Panc1 (cell line): Measurements from ENCODE around the gene IGFBP3. TPM values are rescaled to one million over a fixed set of nuclear protein-coding genes. Genes with fewer than 3 reads are reported as not detected.

Source experiments
- ATAC-seq: fragments of 200-7000 bp; cut with Tn5 transposase; 2 replicates; pipeline ENCODE4 v1.9.1; 2020; ENCODE audit warnings: mild to moderate bottlenecking, moderate library complexity
- BruUV-seq: library from RNA; stranded (reverse); fragments of 400-500 nt; replicated peaks from 2 replicates; lab custom pipeline; 2021; lab: Mats Ljungman, UMichigan
- CTCF ChIA-PET: fragments of 300-600 bp; sonication (Branson Sonifier 250); formaldehyde crosslinking; loops from one replicate; lab custom pipeline; 2022; ENCODE audit warnings: antibody characterized with exemption; lab: Charles Lee
- POLR2A ChIA-PET: fragments of 300-600 bp; sonication (Branson Sonifier 250); formaldehyde crosslinking; loops from one replicate; lab custom pipeline; 2022; ENCODE audit warnings: antibody characterized with exemption; lab: Charles Lee
- DNase-seq: peaks from one replicate; pipeline ENCODE4 v3.0.0-alpha.2; 2010; ENCODE audit warnings: low read depth, low spot score
- H3K27ac ChIP-seq: 2 replicates; pipeline ENCODE4 v1.5.1; 2011; ENCODE audit warnings: mild to moderate bottlenecking, low read length, inconsistent platforms
- H3K27me3 ChIP-seq: fragments of 200-500 bp; sonication (Bioruptor generic); 2 replicates; pipeline ENCODE4 v1.6.0; 2014; ENCODE audit warnings: low read length, inconsistent platforms; ENCODE audit not compliant: control insufficient read depth, insufficient read depth
- H3K36me3 ChIP-seq: fragments of 200-500 bp; sonication (Bioruptor generic); 2 replicates; pipeline ENCODE4 v1.5.1; 2014; ENCODE audit warnings: inconsistent platforms, mild to moderate bottlenecking, low read length, moderate library complexity; ENCODE audit not compliant: control insufficient read depth, insufficient read depth
- H3K4me1 ChIP-seq: 2 replicates; pipeline ENCODE4 v1.5.1; 2011; ENCODE audit warnings: inconsistent platforms, mild to moderate bottlenecking, low read length, moderate library complexity; ENCODE audit not compliant: control insufficient read depth, insufficient read depth
- H3K4me3 ChIP-seq, 2 experiments: 2 replicates each; pipeline ENCODE4 v1.5.1; 2011 to 2012; ENCODE audit warnings: low read depth in 2 of 2, low read length in 2 of 2, mild to moderate bottlenecking in 2 of 2, inconsistent platforms in 1 of 2, moderate library complexity in 1 of 2
- H3K9me3 ChIP-seq: fragments of 200-500 bp; sonication (Bioruptor generic); 2 replicates; pipeline ENCODE4 v1.5.1; 2014; ENCODE audit warnings: low read depth, mild to moderate bottlenecking, inconsistent platforms, low read length, moderate library complexity; ENCODE audit not compliant: control insufficient read depth, insufficient read depth
- CTCF ChIP-seq: fragments of 450-650 bp; IDR thresholded peaks from 2 replicates; pipeline ENCODE4 v1.5.1; 2017; ENCODE audit warnings: mild to moderate bottlenecking
- POLR2AphosphoS5 ChIP-seq: IDR thresholded peaks from 2 replicates; pipeline ENCODE4 v1.6.1; 2012; ENCODE audit warnings: mild to moderate bottlenecking, low read depth, low read length, moderate library complexity
- REST ChIP-seq, 2 experiments: IDR thresholded peaks; 2 replicates each; pipeline ENCODE4 v1.6.1; 2011 to 2012; ENCODE audit warnings: low read depth in 2 of 2, control low read depth in 1 of 2, low read length in 1 of 2, mild to moderate bottlenecking in 1 of 2, moderate library complexity in 1 of 2; ENCODE audit not compliant: insufficient read depth in 1 of 2
- SIN3A ChIP-seq: IDR thresholded peaks from 2 replicates; pipeline ENCODE4 v1.6.1; 2012; ENCODE audit warnings: low read depth, mild to moderate bottlenecking, low read length, moderate library complexity, borderline replicate concordance; ENCODE audit not compliant: insufficient read depth
- TCF7L2 ChIP-seq: IDR thresholded peaks from 2 replicates; pipeline ENCODE4 v1.6.1; 2011; ENCODE audit warnings: mild to moderate bottlenecking, low read depth, low read length, inconsistent platforms
- in situ Hi-C: cut with HindIII; loops from 2 replicates; pipeline ENCODE4 v1.10.0; 2016; ENCODE audit warnings: low sequenced_read_pairs, low pct_unique_long_range_greater_than_20kb
- intact Hi-C: fragments of 100-400 bp; cut with micrococcal nuclease; formaldehyde crosslinking; loops from one replicate; pipeline ENCODE4 v1.10.0; 2022; ENCODE audit not compliant: unreplicated experiment
- total RNA-seq: library from RNA; stranded (reverse); gene quantifications from one replicate; pipeline ENCODE4 v1.2.1, GENCODE V29; 2021; ENCODE audit not compliant: unreplicated experiment

The IGFBP3 gene
- total RNA-seq, 1 experiment from 2014 or later: 6.0 TPM

- peaks cover 8% of the 10 kb centered on the region; the same call in 1 of the 2 replicates for H3K4me1 ChIP-seq
- no TSS peak for BruUV-seq
- no peaks in the 10 kb centered on the region for H3K27me3 ChIP-seq
- ChIA-PET POLR2A (no interaction called here), CTCF (no interaction called here)
- intact Hi-C loops (loop anchor here (10.0 kb wide), 1 partner anchor 567 kb away; no protein-coding TSS in a partner anchor), in situ Hi-C loops (no loop called here)
- no peak overlapping the region for H3K4me3 ChIP-seq
- H3K9me3 ChIP-seq: no peaks in the 10 kb centered on the region
- DNase-seq (no peak), ATAC-seq (no peak)
- H3K36me3 ChIP-seq: no peaks in the 10 kb centered on the region
- H3K27ac ChIP-seq: no peak overlapping the region
- TF ChIP-seq POLR2AphosphoS5 (no peak), TCF7L2 (no peak), REST (IDR thresholded peaks at IDR 0.05; ENCODE audit: insufficient read depth in 1 of 2, low read depth in 2 of 2, low read length in 1 of 2) (no peak), CTCF (no peak), SIN3A (no peak)
These were observed 6.6 kb upstream of the IGFBP3 start for GRCh38 chr7:45927721-45928120.

- no peak overlapping the region for H3K4me3 ChIP-seq
- BruUV-seq: no TSS peak
- no peak for TF ChIP-seq CTCF
- no peak for TF ChIP-seq TCF7L2
- no peak for TF ChIP-seq SIN3A
- TF ChIP-seq POLR2AphosphoS5: no peak
- TF ChIP-seq REST (IDR thresholded peaks at IDR 0.05; ENCODE audit: insufficient read depth in 1 of 2, low read depth in 2 of 2, low read length in 1 of 2): no peak
- peaks cover 6% of the 10 kb centered on the region for H3K27me3 ChIP-seq
- peak overlapping the region; percentile 40; the same call in 1 of the 2 replicates for H3K27ac ChIP-seq
- ChIA-PET CTCF (no interaction called here), POLR2A (interaction anchor here (0.6 kb wide), 1 partner anchor 1240 kb away, joined by 3 read pairs; no protein-coding TSS in a partner anchor)
- no peaks in the 10 kb centered on the region for H3K36me3 ChIP-seq
- no peaks in the 10 kb centered on the region for H3K9me3 ChIP-seq
- in situ Hi-C loops: no loop called here
- peaks cover 14% of the 10 kb centered on the region; the same call in 1 of the 2 replicates for H3K4me1 ChIP-seq
- intact Hi-C loops: loop anchor here (5.0 to 10.0 kb wide), 3 partner anchors 208 to 1158 kb away; no protein-coding TSS in a partner anchor
- ATAC-seq (peak; percentile 37; the same call in 1 of the 2 replicates), DNase-seq (no peak)
These were observed 3.2 kb upstream of the IGFBP3 start for GRCh38 chr7:45924283-45924682.
